ENCODE measurements around the gene MMP24. TPM values are rescaled to one million over a fixed set of nuclear protein-coding genes. Genes with fewer than 3 reads are reported as not detected.
A peak's percentile ranks its signal among the peaks of the same experiment; 100 is the strongest.
"Not testable (repeated sequence)": the region's sequence is repeated elsewhere in the genome, so short reads cannot be mapped to it uniquely, and the experiment has no call there.

MMP24 gene
- total RNA-seq, 4 donors from 2014 or later = 0.21 to 0.78 (median 0.66) TPM; not detected in 1

- peaks cover 0 to 3% (median 0%) of the 10 kb centered on the region in 4 donors for H3K4me1 ChIP-seq
- H3K27me3 ChIP-seq = no peaks in the 10 kb centered on the region
- TF ChIP-seq, protein P1, sequence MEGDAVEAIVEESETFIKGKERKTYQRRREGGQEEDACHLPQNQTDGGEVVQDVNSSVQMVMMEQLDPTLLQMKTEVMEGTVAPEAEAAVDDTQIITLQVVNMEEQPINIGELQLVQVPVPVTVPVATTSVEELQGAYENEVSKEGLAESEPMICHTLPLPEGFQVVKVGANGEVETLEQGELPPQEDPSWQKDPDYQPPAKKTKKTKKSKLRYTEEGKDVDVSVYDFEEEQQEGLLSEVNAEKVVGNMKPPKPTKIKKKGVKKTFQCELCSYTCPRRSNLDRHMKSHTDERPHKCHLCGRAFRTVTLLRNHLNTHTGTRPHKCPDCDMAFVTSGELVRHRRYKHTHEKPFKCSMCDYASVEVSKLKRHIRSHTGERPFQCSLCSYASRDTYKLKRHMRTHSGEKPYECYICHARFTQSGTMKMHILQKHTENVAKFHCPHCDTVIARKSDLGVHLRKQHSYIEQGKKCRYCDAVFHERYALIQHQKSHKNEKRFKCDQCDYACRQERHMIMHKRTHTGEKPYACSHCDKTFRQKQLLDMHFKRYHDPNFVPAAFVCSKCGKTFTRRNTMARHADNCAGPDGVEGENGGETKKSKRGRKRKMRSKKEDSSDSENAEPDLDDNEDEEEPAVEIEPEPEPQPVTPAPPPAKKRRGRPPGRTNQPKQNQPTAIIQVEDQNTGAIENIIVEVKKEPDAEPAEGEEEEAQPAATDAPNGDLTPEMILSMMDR (IDR thresholded peaks at IDR 0.05) = no peak
- TF ChIP-seq EP300 (IDR thresholded peaks at IDR 0.05) (no peak), POLR2A (IDR thresholded peaks at IDR 0.05) (no peak)
- H3K27ac ChIP-seq = no peak overlapping the region
- DNase-seq (ENCODE audit: low spot score in 2 of 2) = no peak
- H3K4me3 ChIP-seq = no peak overlapping the region
- 67 to 69% methylated on average over 3 of the region's 3 CpGs for WGBS, 2 donors
- H3K9me3 ChIP-seq = no peaks in the 10 kb centered on the region
- peaks cover 0 to 28% (median 0%) of the 10 kb centered on the region in 3 donors for H3K36me3 ChIP-seq
These were observed 88.5 kb downstream of the MMP24 start for GRCh38 chr20:35314816-35315631.

DNA sequence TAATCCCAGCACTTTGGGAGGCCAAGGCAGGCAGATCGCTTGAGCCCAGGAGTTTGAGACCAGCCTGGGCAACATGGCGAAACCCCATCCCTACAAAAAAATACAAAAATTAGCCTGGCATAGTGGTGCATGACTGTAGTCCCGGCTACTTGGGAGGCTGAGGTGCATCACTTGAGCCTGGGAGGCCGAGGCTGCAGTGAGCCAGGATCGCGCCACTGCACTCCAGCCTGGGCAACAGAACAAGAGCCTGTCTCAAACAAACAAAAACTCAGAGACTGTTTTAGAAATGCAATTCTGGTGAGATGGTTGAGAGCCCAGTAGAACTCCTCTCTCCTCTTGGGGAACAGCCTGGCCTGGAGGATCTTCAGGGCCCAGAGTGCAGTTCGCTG, 89.1 kb downstream of the MMP24 start:
- DNase-seq (ENCODE audit: low spot score in 2 of 2); H3K4me1 ChIP-seq; H3K9me3 ChIP-seq: not testable (repeated sequence)

GRCh38 chr20:35316086-35316485, 89.6 kb downstream of the MMP24 start:
- Histone ChIP-seq H3K27ac (no peak overlapping the region), H3K9me3 (no peaks in the 10 kb centered on the region), H3K27me3 (no peaks in the 10 kb centered on the region), H3K4me1 (peaks cover 0 to 3% (median 0%) of the 10 kb centered on the region in 4 donors), H3K36me3 (peaks cover 0 to 33% (median 0%) of the 10 kb centered on the region in 3 donors), H3K4me3 (no peak overlapping the region)
- DNase-seq (ENCODE audit: low spot score in 2 of 2) = no peak
- WGBS, 2 donors = 93 to 94% methylated on average over 2 of the region's 2 CpGs
- TF ChIP-seq POLR2A (IDR thresholded peaks at IDR 0.05) = no peak
- no peak for TF ChIP-seq EP300 (IDR thresholded peaks at IDR 0.05)
- TF ChIP-seq, protein P1 (IDR thresholded peaks at IDR 0.05) = no peak

More for the DNA sequence above, 89.1 kb downstream of the MMP24 start:
- H3K36me3 ChIP-seq = peaks cover 0 to 29% (median 0%) of the 10 kb centered on the region in 3 donors
- WGBS, 2 donors = 87 to 95% methylated on average over 7 of the region's 7 CpGs
- not testable (repeated sequence) for H3K27ac ChIP-seq, H3K27me3 ChIP-seq, H3K4me3 ChIP-seq

DNA sequence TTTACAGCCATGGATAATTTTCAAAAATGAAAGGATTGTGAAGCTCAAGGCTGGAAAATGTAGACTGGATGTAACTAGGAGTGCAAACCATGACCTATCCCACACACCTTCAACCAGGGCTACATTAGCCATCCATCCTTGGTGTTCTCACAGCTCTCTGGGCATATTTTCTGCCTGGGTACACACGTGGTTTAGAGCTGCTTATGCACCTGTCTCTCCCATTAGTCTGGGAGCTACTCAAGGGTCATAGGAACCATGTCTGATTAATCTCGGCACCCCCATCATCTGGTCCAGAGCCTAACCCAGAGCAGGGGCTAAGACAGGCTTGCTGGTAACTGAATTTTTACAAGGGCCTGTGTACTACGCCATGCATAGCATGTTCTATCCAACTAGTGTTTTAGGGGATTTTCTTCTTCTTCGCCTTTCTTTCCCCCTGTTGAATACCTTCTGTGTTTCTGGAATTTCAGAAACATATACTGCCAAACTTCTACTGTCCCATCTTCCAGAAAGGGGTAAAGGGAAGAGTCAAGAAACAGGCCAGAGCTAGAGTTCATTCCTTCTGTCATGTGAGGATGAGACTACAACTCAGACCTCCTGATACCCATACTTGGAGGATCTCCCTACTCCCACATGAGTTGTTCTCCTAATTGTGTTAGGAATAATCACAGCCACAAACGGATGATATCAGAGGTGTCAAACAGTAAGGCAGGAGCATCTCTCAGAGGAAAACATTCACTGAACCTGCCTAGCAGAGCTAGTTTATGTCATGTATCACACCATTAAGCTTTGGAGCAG, 91.1 kb downstream of the MMP24 start:
- H3K4me1 ChIP-seq = peaks cover 0 to 3% (median 0%) of the 10 kb centered on the region in 4 donors
- H3K36me3 ChIP-seq = peaks cover 0 to 49% (median 0%) of the 10 kb centered on the region in 3 donors
- 82 to 90% methylated on average over 5 of the region's 5 CpGs for WGBS, 2 donors
- H3K4me3 ChIP-seq = no peak overlapping the region
- no peaks in the 10 kb centered on the region for H3K9me3 ChIP-seq
- no peaks in the 10 kb centered on the region for H3K27me3 ChIP-seq
- DNase-seq (ENCODE audit: low spot score in 2 of 2) = no peak
- TF ChIP-seq POLR2A (IDR thresholded peaks at IDR 0.05) (no peak), EP300 (IDR thresholded peaks at IDR 0.05) (no peak)
- TF ChIP-seq, protein P1 (IDR thresholded peaks at IDR 0.05) = no peak
- H3K27ac ChIP-seq = peak overlapping the region in 2 of 4 donors; percentile 28 to 41

- WGBS, 2 donors = 67 to 68% methylated on average over 6 of the region's 6 CpGs
- peaks cover 0 to 3% (median 0%) of the 10 kb centered on the region in 4 donors for H3K4me1 ChIP-seq
- H3K27ac ChIP-seq = peak overlapping the region in 1 of 4 donors; percentile 41
- H3K9me3 ChIP-seq = no peaks in the 10 kb centered on the region
- H3K27me3 ChIP-seq = no peaks in the 10 kb centered on the region
- TF ChIP-seq EP300 (IDR thresholded peaks at IDR 0.05) = no peak
- TF ChIP-seq, protein P1 (IDR thresholded peaks at IDR 0.05) = no peak
- no peak for TF ChIP-seq POLR2A (IDR thresholded peaks at IDR 0.05)
- DNase-seq (ENCODE audit: low spot score in 2 of 2) = no peak
- no peak overlapping the region for H3K4me3 ChIP-seq
- peaks cover 0 to 50% (median 0%) of the 10 kb centered on the region in 3 donors for H3K36me3 ChIP-seq
These were observed 92.1 kb downstream of the MMP24 start for GRCh38 chr20:35318502-35319157.

Data from tibial nerve (tissue), 4 donors.